HUDEP-2 (cell line): ENCODE data around the gene SRMS.
A peak's percentile ranks its signal among the peaks of the same experiment; 100 is the strongest.

Experiments used
- DNase-seq, 76 experiments: peaks; one replicate each; lab custom pipeline; 2025; ENCODE audit not compliant: unreplicated experiment in 76 of 76; lab: John Stamatoyannopoulos, UW

Gene SRMS

DNA sequence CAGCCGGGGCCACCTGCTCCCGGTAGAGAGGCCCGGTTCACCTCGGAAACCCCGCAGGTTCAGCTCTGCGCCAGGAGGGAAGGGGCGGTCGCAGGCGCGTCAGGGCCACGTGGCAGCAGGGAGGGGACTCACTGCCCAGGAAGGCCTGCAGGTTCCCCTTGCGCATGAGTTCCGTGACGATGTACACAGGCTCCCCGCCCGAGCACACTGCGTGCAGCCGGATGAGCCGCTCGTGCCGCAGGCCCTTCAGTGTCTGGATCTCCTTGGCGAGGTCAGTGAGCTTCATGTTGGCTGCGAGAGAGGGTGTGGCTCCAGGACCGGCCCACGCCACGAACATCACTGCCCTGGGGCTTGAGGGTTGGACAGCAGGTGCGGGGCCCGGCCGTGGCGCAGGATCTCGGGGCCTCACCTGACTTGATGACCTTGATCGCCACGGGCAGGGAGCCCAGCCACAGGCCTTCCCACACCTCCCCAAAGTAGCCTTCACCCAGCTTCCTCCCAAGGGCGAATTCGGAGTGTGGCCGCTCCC lies 5.5 kb downstream of the SRMS start:
- DNase-seq = no peak

DNA sequence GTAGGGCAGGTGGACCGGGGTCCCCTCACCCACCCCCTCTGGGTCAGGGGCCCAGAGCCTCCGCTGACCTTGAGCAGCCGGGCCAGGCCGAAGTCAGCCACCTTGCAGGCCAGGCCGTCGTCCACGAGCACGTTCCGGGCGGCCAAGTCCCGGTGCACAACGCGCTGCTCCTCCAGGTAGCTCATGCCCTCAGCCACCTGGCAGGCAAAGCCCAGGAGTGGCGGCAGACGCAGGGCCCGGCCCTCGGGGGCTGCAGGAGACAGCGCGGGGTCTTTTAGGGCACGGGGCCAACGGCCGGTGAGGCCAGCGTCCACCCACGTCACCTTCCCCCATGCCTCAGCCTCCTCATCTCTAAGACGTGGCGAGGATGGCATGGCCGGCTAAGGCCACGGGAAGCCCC lies 6.2 kb downstream of the SRMS start:
- no peak for DNase-seq

DNA sequence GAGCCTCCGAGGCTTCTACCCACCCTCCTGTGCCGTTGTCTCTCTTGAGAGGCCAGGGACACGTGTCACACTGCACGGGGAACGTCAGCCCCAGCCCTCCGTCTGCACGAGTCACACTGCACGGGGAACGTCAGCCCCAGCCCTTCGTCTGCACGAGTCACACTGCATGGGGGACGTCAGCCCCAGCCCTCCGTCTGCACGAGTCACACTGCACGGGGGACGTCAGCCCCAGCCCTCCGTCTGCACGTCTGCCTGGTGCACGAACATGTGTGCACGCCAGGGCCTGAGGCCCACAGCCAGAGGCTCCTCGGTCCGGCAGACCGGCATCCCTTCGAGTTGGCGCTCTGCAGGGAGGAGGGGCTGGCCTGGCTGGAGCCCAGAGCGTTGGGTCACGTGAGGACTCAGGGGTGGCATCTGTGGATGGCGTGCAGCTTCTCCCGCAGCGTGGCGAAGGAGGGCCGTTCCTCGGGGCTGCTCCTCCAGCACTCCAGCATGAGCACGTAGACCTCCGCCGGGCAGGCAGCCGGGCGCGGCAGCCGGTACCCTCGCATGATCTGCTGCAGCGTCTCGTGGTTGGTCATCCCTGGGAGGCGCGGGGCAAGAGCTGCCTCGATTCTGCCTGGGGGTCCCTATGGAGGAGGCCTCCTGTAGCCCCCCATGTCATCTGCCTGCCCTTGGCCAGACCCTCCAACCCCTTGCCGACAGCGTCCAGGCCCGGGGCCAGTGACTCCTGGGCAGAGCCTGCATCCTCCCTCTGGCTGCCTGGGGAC lies 6.9 kb downstream of the SRMS start:
- DNase-seq = no peak

DNA sequence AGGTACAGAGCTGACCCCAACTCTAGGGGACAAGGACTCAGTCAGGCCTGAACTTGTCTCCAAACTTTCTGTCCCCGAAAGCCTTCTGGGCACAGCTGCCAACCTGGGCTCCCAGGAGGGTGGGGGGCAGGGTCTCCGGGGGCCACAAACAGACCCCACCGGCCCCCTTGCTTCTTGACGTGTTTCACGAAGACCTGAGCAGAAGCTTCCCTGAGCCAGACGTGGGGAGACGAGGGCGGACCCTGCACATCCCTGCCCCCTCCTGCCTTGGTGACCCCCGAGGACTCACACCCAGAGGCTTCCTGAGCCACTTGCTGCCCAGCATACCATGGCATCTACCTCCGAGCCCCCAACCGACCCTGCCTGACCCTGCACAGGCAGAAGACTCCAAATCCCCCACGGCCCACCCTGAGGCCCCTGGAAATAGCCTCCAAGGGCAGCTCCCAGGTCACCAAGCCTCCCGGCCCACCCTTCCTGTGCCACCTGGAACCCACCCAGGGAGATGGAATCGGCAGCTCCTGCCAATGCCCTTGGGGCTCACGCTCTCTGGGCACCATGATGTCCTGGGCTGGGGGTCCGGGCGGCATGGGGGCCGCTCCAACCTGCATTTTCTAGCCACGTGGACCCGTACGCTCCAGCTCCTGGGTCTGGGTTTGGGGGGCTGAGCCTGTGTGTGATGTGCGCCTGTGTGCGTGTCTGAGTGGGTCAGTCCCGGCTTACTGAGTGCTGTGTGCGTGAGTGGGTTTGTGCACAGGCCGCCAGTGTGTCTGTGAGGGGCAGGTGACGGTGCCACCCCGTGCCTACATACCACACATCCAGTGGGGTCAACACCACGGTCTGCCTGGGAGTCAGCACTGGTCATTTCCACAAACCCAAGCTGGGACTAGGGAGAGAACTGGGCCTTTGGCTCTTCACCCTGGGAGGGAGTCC lies 7.8 kb downstream of the SRMS start:
- no peak for DNase-seq

DNA sequence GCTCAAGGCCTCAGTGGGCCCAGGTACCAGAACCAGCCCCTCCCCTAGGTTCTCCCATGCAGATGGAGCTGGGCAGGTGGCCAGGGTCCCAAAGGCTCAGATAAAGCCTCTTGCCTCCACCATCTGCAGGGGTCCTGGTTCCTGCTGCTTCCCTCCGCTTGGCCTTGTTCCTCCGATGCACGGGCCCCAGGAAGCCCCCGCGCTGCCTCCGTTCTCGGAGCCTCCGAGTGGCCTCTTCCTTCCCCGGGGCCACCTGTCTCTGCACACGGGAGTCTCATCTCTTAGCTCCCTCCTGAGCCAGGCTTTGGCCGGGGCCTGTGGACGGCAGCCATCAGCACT lies 8.5 kb downstream of the SRMS start:
- no peak for DNase-seq

DNA sequence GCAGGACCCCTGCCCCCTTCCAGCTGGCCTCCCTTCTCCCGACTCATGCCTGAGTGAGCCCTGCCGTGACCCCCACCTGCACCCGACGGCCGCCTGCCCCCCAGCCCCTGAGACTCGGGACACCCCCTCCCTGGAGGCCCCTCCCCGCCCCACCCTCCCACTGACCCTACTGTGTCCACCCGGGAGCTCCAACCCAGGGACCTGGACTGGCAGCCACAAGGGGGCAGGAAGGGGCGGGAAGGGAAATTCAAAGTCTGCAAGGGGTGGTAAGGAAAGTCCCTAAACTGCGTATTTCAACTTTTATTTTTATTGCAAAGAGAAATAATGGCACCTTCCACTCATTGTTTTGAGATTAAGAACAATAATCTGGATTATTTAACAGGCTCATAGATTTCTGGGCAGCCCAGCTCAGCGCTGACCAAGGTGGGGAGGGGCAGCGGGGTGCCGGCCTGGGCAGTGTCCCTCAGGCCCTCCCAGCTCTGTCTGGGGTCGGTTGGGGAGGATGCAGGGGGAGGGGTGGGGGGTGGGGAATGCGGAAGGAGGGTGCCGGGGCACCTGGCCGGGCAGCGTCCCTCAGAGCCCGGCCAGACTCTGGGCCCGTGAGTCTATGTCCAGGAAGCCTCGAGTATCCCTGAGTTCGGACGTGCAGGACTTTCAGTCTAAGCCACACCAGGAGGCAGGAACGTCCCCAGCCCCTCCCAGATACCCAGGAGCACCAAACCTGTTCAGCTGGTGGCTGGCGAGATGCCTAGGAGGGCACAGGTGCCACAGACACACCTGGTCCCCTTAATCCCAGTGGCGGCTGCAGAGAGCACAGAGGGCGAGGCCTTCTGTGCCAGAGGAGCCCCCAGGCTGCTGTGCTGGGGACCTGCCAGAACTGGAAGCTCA lies 9.1 kb downstream of the SRMS start:
- DNase-seq = peak in 2 of 76 experiments; percentile 37 to 44

DNA sequence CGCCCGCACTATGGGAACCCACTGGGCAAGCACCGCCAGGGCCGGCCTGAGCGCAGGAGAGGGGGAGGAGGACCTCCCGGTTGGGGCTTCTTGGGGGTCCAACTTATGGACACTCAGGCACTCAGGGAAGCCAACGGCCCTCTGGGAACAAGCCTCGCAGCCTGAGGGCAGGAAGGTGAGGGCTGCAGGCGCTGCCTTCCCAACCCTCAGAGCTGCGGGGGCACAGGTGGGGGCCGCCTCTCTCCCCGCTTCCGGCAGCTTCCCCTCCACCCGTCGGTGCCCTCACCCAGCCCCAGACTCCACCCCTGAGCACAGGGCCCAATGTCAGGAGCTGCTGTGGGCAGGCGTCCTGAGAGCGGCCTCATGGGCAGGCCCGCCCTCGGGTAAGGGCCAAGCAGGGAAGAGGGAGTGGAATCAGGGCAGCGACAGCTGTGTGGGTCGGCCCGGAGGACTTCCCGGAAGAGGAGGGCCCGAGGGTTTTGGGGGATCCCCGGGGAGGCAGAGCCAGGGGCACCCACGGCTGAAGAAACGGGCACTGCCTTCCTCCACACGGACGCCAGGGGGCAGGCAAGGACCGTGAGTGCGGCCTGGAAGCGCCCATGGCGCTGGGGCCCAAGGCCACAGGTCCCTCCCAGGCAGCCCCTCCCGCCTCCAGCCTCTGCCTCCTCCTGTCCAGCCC lies 9.9 kb downstream of the SRMS start:
- DNase-seq = peak in 75 of 76 experiments; percentile 17 to 97 (median 90)

DNA sequence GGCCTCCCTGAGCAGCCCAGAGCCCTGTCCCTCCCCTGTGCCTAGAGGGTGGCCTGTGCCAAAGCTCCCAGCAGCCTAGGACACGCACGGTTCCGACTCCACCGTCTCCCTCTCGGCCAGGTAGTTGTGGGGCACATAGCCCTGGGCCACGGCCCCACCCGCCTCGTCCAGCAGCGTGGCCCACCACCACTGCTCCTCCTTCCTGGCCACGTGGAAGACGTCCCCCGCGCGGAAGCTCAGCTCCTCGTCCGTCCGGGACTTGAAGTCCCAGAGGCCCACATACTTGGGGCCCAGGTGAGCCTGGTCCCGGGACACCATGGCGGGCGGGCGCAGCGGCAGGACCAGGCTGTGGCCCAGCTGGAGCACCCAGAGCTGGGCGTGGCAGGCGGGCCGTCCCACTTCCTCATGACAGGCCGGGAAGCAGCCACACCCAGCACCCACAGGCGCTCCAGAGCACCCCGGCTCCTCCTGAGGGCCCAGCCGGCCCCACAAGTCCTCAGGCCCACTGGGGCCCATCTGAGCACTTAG lies 10.5 kb downstream of the SRMS start, which contains the start of gene PTK6:
Gene PTK6, minus strand, starts transcription at position 380 of the 528 bp plus-strand sequence. Its CDS starts 62 bp downstream, at position 318.
- peak in 29 of 76 experiments; percentile 8 to 61 (median 36) for DNase-seq

DNA sequence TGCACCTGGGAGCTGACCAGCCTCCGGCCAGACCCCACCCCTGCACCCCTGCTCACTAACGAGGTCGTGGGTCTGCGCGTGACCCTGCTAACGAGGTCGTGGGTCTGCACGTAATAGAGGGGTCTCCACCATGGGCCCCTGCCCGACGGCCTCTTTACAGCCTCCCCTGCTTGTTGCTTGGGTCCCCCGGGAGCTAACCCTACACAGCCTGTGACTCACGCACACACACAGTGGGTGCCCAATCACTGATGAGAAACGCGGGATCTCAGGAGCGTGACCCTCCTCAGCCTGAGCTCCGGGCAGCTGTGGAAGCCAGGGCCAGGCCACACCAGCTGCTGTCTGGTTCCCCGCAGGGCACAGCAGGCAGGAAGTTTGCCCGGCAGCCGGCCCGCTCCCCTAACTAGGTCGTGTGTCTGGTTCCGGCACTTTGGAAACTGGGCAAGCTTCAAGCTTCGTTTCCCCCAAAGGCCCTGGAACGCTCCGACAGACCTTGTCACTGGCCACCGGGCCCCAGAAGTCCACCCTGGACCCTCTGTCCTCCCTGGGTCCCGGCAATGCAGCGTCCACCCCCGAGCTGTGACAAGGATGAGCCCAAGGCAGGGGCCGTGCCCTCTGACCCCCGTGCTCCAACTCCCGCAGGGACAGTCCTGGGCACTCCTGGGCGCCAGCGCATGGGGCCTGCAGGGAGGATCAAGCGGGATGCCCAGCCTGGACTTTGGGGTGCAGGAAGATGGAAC lies 11.1 kb downstream of the SRMS start:
- DNase-seq = no peak

DNA sequence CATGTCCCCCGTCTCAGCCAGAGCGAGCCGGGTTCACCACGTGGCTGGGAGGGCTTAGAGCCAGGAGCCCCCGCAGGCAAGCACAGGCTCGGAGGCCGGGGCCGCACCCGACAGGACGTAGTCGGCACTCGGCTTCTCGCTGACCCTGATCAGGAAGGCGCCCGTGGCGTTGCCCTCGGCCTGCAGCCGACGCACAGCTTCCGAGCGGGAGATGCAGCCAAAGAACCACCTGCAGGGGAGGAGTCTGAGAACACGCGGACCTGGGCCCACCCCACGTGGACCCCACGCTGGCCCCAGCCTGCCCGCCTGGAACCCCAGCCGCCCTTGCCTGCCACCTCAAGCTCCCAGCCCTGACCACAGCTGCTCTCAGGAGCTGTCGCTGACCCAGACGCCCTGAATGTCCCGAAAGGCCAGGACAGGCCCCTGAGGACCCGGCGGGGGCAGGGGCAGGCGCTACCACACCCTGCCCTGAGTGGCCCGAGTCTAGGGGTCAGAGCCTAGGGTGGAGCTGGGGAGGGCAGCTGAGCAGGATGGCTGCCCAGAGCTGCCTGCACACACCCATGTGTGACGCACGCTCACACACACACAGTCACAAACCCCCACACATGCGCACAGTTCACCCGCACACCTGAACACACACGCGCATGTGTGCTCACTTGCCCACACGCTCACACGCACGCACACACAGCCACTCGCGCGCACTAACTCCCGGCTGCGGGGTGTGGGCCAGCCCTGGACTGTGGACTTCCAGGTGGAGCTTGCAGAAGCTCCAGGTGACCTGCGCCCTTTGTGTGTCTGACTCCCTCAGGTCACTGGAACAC lies 12.5 kb downstream of the SRMS start:
- no peak for DNase-seq

DNA sequence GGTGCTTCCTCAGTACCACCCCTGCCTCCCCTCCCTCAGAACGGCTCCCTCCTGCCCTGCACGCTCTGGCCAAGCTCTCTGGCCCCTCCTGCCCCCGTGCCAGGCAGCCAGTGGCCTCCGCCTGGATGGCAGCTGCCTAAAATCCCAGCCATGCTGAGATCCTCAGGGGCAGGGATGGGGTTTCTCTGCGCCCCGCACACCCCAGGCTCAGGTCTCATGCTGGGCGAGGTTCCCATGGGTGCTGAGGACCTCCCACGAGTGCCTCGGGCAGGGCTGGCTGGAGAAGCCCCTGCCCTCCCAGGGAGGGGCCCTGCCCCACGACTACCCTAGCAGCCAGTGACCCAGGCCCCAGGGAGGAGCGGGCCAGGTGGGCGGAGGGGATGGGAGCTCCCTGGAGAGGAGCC lies 13.1 kb downstream of the SRMS start:
- no peak for DNase-seq

DNA sequence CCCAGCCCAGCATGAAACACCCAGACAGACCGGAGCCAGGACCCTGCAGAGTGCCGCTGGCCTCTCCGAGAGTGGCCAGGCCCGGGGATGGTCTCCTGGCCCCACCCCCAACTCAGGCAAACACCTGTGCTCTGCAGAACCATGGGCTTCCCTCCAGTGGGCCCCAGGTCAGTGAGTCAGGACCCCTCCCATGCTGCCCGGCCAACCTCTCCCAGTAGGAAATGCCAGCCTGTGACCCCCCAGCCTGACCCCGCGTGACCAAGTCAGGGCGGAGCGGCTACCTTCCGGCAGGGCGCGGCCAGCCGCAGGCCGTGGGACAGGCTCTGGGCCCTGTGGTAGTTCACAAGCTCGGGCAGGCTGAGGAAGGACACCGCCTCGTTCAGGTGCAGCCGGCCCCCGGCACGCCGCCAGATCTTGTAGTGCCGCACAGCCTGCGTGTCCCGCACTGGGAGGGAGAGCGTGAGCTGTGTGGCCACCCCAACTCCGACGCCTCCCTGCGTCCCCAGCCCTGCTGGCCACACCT lies 13.6 kb downstream of the SRMS start:
- no peak for DNase-seq

DNA sequence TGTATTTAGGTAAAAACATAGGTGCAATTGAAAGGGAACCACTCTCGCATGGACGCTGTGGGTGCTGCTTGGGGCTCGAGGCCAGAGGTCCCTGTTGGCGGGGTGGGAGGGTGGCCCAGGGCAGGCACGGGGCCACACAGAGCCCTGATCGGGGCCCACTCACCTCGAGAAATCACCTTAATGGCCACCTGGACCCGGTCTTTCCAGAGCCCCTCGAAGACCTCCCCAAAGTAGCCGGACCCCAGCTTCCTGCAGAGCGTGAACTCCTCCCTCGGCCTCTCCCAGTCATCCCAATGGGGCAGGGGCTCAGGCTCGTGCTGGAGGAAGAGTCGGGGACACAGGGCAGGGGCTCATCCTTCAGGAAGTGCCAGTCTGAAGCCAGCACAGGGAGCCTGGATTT lies 14.2 kb downstream of the SRMS start:
- no peak for DNase-seq

DNA sequence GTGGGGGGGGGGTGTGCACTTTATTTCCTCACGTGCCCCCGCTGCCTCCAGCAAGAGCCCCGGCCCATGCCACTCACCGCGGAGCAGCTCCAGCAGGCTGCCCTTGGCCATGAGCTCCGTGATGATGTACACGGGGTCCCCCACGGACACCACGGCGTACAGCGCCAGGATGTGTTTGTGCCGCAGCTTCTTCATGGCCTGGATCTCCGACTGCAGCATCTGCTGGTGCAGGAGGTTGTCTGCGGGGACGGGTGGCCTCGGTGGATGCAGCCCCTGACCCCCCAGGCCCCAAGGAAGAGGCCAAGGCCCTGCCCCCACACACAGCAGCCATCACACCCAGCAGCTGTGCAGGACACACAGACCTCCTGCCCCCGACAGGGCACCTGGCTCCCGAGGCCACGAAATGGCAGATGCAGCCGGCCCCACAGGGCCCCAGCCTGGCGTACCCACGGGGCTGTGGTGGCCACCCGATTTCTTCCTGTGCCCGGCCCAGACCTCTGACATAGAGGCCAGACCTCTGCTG lies 15.0 kb downstream of the SRMS start:
- no peak for DNase-seq

DNA sequence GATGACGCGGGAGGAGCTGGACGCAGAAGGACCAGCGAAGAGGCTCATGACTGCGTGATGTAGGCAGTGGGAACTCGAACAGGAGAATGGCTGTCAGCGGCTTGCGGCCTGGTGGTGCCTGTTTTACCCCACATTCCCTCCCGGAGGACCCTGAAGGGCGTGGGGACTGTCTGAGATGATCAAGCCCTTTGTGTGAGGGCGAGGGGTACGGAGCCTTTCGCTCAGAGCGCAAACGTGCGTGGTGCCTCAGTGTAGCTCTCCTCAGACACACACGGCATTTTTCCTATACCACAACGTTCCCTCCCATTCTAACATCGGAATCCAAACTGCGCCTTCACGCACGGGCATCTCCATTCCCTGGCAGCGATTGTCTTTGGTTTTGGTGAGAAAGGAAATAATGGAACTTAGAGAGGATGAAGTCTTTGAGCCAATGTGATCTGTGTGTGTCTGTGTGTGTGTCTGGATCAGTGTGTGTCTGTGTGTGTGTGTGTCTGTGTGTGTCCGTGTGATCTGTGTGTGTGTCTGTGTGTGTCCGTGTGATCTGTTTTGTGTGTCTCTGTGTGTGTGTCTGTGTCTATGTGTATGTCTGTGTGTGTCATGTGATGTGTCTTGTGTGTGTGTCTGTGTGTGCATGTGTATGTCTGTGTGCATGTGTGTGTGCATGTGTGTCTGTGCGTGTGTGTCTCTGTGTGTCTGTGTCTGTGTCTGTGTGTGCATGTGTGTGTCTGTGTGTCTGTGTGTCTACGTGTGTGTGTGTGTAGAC lies 15.7 kb downstream of the SRMS start:
- DNase-seq = no peak

DNA sequence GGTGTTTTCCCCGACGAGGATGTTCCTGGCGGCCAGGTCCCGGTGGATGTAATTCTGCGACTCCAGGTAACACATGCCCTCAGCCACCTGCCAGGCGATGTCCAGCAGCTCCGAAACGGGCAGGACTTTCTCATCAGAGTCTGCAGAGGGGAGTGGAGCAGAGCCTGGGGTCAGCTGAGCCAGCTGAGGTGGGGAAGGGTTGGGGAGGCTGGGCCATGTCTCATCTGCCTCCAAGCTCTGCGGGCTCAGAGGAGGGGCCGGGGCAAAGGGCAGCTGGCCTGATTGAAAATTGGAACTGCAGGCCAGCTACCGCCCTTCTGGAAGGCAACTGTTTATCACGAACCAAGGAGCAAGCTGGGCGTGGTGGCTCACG lies 16.8 kb downstream of the SRMS start:
- no peak for DNase-seq
